Lower leg skin (tissue), 4 donors: ENCODE results near the gene HDAC4. TPM values are rescaled to one million over a fixed set of nuclear protein-coding genes. Genes with fewer than 3 reads are reported as not detected.
A peak's percentile ranks its signal among the peaks of the same experiment; 100 is the strongest.

Experiments
- DNase-seq, 2 donors: peaks; one replicate each; pipeline ENCODE4 v3.0.0-alpha.2; 2019; ENCODE audit warnings: low spot score in 2 of 2
- H3K4me3 ChIP-seq: fragments of 200-600 bp; sonication (generic); 2 replicates; pipeline ENCODE4 v1.5.1; 2017; ENCODE audit warnings: mild to moderate bottlenecking, low read depth; ENCODE audit not compliant: poor library complexity, severe bottlenecking
- POLR2A ChIP-seq, 2 donors: fragments of 450-650 bp; IDR thresholded peaks; one replicate each; pipeline ENCODE4 v1.6.1; 2016 to 2017; ENCODE audit warnings: antibody characterized with exemption in 2 of 2, mild to moderate bottlenecking in 1 of 2, moderate library complexity in 1 of 2
- WGBS, 2 donors: methylation state at CpG; one replicate each; pipeline ENCODE4 v1.1.5; 2018; 5-methylcytosine and 5-hydroxymethylcytosine counted together
- intact Hi-C: fragments of 100-400 bp; cut with DNase I; formaldehyde crosslinking; loops from one replicate; pipeline ENCODE4 v1.15.0; 2023; ENCODE audit warnings: low total_unique reads
- total RNA-seq, 4 donors: library from RNA; depleted of rRNA; stranded (reverse); fragments of >200 nt; gene quantifications; one replicate each; pipeline ENCODE4 v1.1.0, GENCODE V29; 2016
- TF ChIP-seq, protein P1 (sequence below), 3 donors: fragments of 450-650 bp; IDR thresholded peaks; one replicate each; pipeline ENCODE4 v1.5.1; 2016; ENCODE audit warnings: antibody characterized with exemption in 3 of 3, mild to moderate bottlenecking in 3 of 3, moderate library complexity in 2 of 3

HDAC4 gene
- total RNA-seq, 4 donors from 2014 or later, result 27.4 to 85.5 (median 57.9) TPM

DNA sequence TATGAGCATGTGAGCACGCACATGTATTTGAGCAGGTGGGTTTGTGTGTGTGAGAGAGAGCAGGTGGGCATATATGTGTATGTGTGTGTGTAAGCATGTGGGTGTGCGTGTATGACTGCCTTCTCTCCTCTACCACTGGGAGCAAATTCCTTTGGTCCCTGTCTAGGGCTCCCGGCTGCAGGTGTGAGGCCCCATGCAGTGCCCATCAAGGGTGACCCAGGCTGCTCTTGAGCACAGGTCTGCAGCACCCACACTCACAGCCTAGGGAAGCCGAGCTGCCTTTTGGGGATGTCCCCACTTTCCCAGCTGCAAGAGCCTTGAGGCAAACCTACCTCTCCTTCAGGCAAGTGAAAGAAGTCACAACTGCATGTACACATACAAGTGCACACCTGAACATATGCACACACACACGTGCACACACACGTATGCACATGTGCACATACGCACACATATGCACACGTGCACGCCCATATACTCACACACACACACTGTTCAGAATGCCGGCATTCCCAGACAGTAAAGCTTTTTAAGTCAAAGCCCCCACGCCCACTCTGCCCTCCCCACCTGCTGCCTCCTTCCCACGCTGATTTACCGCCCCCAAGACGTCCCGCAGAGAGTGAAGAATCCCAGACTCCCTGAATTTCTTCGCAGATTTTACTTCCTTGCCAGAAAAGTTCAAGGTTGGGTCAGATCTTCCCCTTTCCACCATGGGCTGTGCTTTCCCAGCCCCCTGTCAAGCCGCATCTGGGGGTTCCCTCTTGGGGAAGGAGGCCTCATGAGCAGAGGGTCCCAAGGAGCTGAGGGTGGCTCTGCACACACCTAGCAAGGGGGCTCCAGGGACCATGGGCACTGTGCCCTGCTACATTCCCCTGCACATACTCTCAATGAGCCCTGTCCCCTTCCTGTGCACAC is 382.3 kb downstream of the HDAC4 start:
- TF ChIP-seq POLR2A (IDR thresholded peaks at IDR 0.05), result no peak
- TF ChIP-seq, protein P1, sequence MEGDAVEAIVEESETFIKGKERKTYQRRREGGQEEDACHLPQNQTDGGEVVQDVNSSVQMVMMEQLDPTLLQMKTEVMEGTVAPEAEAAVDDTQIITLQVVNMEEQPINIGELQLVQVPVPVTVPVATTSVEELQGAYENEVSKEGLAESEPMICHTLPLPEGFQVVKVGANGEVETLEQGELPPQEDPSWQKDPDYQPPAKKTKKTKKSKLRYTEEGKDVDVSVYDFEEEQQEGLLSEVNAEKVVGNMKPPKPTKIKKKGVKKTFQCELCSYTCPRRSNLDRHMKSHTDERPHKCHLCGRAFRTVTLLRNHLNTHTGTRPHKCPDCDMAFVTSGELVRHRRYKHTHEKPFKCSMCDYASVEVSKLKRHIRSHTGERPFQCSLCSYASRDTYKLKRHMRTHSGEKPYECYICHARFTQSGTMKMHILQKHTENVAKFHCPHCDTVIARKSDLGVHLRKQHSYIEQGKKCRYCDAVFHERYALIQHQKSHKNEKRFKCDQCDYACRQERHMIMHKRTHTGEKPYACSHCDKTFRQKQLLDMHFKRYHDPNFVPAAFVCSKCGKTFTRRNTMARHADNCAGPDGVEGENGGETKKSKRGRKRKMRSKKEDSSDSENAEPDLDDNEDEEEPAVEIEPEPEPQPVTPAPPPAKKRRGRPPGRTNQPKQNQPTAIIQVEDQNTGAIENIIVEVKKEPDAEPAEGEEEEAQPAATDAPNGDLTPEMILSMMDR (IDR thresholded peaks at IDR 0.05), result no peak
- 72 to 76% methylated on average over 17 of the region's 17 CpGs for WGBS, 2 donors
- no peak overlapping the region for H3K4me3 ChIP-seq
- DNase-seq, result peak in 1 of 2 donors; percentile 66
- intact Hi-C loops, result no loop called here

DNA sequence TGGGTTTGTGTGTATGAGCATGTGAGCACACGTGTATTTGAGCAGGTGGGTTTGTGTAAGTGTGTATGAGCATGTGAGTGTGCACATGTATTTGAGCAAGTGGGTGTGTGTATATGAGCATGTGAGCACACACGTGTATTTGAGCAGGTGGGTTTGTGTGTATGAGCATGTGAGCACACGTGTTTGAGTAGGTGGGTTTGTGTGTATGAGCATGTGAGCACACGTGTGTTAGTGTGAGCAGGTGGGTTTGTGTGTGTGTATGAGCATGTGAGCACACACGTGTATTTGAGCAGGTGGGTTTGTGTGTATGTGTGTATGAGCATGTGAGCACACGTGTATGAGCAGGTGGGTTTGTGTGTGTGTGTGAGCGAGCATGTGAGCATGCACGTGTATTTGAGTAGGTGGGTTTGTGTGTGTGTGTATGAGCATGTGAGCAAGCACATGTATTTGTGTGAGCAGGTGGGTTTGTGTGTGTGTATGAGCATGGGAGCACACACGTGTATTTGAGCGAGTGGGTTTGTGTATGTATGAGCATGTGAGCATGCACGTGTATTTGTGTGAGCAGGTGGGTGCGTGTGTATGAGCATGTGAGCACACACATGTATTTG is 383.2 kb downstream of the HDAC4 start:
- WGBS, 2 donors, result 88 to 89% methylated on average over 12 of the region's 12 CpGs
- TF ChIP-seq POLR2A (IDR thresholded peaks at IDR 0.05), result no peak
- TF ChIP-seq, protein P1 (IDR thresholded peaks at IDR 0.05), result no peak
- DNase-seq, result no peak
- intact Hi-C loops, result no loop called here
- no peak overlapping the region for H3K4me3 ChIP-seq

GRCh38 chr2:239015901-239016675 is 384.7 kb downstream of the HDAC4 start:
- intact Hi-C loops, result no loop called here
- WGBS, 2 donors, result 79 to 80% methylated on average over 19 of the region's 19 CpGs
- H3K4me3 ChIP-seq, result no peak overlapping the region
- peak in 1 of 2 donors; percentile 71 for DNase-seq
- TF ChIP-seq, protein P1 (IDR thresholded peaks at IDR 0.05), result no peak
- no peak for TF ChIP-seq POLR2A (IDR thresholded peaks at IDR 0.05)

DNA sequence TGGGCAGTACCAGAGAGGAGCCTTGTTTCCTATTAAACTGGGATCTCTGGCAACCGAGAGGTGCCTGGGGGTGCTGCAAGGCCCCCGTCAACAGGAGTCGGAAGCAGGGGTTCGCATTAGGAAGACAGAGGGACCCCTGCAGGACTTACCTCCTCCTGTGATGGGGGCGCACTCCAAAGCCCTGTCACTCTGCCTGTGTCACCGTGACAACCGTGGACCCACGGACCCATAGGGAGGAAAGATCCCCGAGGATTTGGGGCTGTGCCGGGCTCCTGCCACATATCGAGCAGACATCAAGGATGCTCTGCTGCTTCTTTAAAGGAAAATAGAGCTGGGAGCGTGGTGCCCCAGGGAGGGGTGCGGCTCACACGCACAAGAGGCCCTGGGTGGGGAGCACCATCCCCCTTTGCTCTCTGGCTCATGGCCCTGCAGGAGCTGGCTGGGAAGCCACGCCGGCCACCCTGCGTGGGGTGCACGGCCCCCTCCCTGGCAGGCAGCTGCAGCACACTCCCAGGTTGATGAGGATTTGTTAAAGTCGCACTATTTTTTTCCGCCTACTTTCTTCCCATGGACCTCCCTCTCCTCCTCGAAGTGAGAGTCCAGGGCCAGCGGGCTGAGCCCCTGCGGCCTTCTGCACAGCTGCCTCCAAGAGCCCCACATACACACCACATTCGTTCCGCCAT is 385.5 kb downstream of the HDAC4 start:
- peak in 1 of 2 donors; percentile 64 for DNase-seq
- 61 to 71% methylated on average over 24 to 25 of the region's 25 CpGs for WGBS, 2 donors
- intact Hi-C loops, result no loop called here
- no peak for TF ChIP-seq POLR2A (IDR thresholded peaks at IDR 0.05)
- TF ChIP-seq, protein P1 (IDR thresholded peaks at IDR 0.05), result no peak
- no peak overlapping the region for H3K4me3 ChIP-seq

- no peak overlapping the region for H3K4me3 ChIP-seq
- TF ChIP-seq POLR2A (IDR thresholded peaks at IDR 0.05), result no peak
- TF ChIP-seq, protein P1 (IDR thresholded peaks at IDR 0.05), result no peak
- WGBS, 2 donors, result 88 to 89% methylated on average over 8 to 9 of the region's 9 CpGs
- peak in 1 of 2 donors; percentile 60 for DNase-seq
- intact Hi-C loops, result no loop called here
These were observed 386.2 kb downstream of the HDAC4 start for GRCh38 chr2:239014458-239015217.
